ENCODE results near the gene MUC22. TPM values are rescaled to one million over a fixed set of nuclear protein-coding genes. Genes with fewer than 3 reads are reported as not detected.

MUC22 gene
- total RNA-seq, 3 donors from 2014 or later (not counting 1 experiment from before 2014, with no cell fraction given) = not detected

DNA sequence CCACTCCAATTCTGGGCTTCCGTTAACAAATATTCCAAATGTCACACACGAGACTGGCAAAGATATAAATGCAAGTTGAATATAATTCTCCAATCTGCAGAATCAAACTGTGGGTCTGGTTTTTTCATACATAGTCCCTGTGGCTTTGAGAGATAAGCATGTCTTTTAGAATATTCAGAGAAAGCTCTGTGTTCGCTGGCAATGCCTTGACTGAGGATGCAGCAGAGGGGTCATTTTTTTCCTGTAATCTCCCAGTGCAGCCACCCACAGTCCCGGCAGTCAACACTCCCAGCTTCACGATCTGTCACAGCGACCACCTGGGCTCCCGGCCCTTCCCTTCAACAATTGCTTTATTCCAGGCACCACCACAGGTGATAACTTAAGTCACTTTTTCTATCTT lies 30.5 kb downstream of the MUC22 start:
- H3K4me3 ChIP-seq (ENCODE audit: low read length) = no peak overlapping the region
- H3K4me1 ChIP-seq (ENCODE audit: control insufficient read depth, insufficient read depth, low read length) = no peaks in the 10 kb centered on the region
- no peaks in the 10 kb centered on the region for H3K36me3 ChIP-seq (ENCODE audit: control insufficient read depth, insufficient read depth, low read length)
- Mint-ChIP-seq H3K36me3 (no peaks in the 10 kb centered on the region), H3K27ac (no peak overlapping the region), H3K4me1 (peaks cover 0 to 7% of the 10 kb centered on the region in 2 donors), H3K4me3 (no peak overlapping the region), H3K9me3 (no peaks in the 10 kb centered on the region), H3K27me3 (ENCODE audit: low read depth in 2 of 2) (peaks cover 25 to 28% of the 10 kb centered on the region in 2 donors)
- peaks cover 3% of the 10 kb centered on the region for H3K27me3 ChIP-seq (ENCODE audit: control insufficient read depth, insufficient read depth, low read length)
- intact Hi-C loops (cut with micrococcal nuclease) = no loop called here
- no peaks in the 10 kb centered on the region for H3K9me3 ChIP-seq (ENCODE audit: control insufficient read depth, insufficient read depth, low read length)
- 73% methylated on average over 7 of the region's 7 CpGs for WGBS (ENCODE audit: insufficient coverage)
- no peak overlapping the region for H3K27ac ChIP-seq (ENCODE audit: low read length)
- ATAC-seq (no peak), DNase-seq (no peak)
- no peak for TF ChIP-seq CTCF (IDR thresholded peaks at IDR 0.05)

DNA sequence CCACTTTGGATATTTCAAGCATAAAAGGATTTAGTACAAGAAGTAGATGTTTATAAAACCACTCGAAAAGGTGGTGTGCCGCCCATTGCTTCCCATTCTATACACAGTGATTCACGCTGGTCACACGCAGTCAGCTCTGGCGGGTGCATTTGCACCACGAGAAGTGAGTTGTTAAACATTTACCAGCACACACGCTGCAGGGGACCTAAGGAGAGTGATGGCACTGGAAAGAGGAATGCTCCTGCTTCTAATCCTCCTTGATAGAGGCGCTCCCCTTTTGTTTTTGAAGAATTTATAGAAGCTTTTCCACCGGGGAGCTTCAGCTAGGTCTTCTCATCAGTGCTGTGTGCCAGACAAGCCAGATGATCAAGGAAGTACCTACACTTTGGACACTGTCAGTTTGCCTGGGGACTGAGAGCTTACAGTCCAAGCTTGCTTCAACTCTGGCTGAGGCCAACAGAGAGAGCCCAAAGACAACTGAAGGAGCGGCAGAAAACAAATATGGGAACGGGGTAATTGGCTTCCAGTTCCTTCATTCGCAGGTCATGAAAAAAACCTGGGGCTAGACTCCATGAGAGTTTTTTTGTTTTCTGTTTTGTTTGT lies 31.2 kb downstream of the MUC22 start:
- Mint-ChIP-seq H3K27me3 (ENCODE audit: low read depth in 2 of 2) (peaks cover 26 to 28% of the 10 kb centered on the region in 2 donors), H3K36me3 (no peaks in the 10 kb centered on the region), H3K4me1 (peaks cover 0 to 7% of the 10 kb centered on the region in 2 donors), H3K27ac (no peak overlapping the region), H3K4me3 (no peak overlapping the region), H3K9me3 (no peaks in the 10 kb centered on the region)
- ATAC-seq (no peak), DNase-seq (no peak)
- TF ChIP-seq CTCF (IDR thresholded peaks at IDR 0.05) = no peak
- peaks cover 3% of the 10 kb centered on the region for H3K27me3 ChIP-seq (ENCODE audit: control insufficient read depth, insufficient read depth, low read length)
- intact Hi-C loops (cut with micrococcal nuclease) = no loop called here
- WGBS (ENCODE audit: insufficient coverage) = 86% methylated on average over 11 of the region's 12 CpGs
- no peaks in the 10 kb centered on the region for H3K4me1 ChIP-seq (ENCODE audit: control insufficient read depth, insufficient read depth, low read length)
- H3K36me3 ChIP-seq (ENCODE audit: control insufficient read depth, insufficient read depth, low read length) = no peaks in the 10 kb centered on the region
- H3K27ac ChIP-seq (ENCODE audit: low read length) = no peak overlapping the region
- H3K9me3 ChIP-seq (ENCODE audit: control insufficient read depth, insufficient read depth, low read length) = no peaks in the 10 kb centered on the region
- H3K4me3 ChIP-seq (ENCODE audit: low read length) = no peak overlapping the region

GRCh38 chr6:31042806-31043205 lies 32.5 kb downstream of the MUC22 start:
- intact Hi-C loops (cut with micrococcal nuclease) = no loop called here
- Mint-ChIP-seq H3K27ac (no peak overlapping the region), H3K4me3 (no peak overlapping the region), H3K9me3 (no peaks in the 10 kb centered on the region), H3K27me3 (ENCODE audit: low read depth in 2 of 2) (peaks cover 30 to 38% of the 10 kb centered on the region in 2 donors), H3K36me3 (no peaks in the 10 kb centered on the region), H3K4me1 (peaks cover 0 to 7% of the 10 kb centered on the region in 2 donors)
- 24% methylated on average over 3 of the region's 4 CpGs for WGBS (ENCODE audit: insufficient coverage)
- Histone ChIP-seq H3K9me3 (ENCODE audit: control insufficient read depth, insufficient read depth, low read length) (no peaks in the 10 kb centered on the region), H3K27me3 (ENCODE audit: control insufficient read depth, insufficient read depth, low read length) (no peaks in the 10 kb centered on the region), H3K27ac (ENCODE audit: low read length) (no peak overlapping the region), H3K4me3 (ENCODE audit: low read length) (no peak overlapping the region), H3K36me3 (ENCODE audit: control insufficient read depth, insufficient read depth, low read length) (no peaks in the 10 kb centered on the region), H3K4me1 (ENCODE audit: control insufficient read depth, insufficient read depth, low read length) (no peaks in the 10 kb centered on the region)
- peak; percentile 14 for TF ChIP-seq CTCF (IDR thresholded peaks at IDR 0.05)
- peak in 1 of 2 donors; percentile 58 for DNase-seq
- no peak for ATAC-seq

DNA sequence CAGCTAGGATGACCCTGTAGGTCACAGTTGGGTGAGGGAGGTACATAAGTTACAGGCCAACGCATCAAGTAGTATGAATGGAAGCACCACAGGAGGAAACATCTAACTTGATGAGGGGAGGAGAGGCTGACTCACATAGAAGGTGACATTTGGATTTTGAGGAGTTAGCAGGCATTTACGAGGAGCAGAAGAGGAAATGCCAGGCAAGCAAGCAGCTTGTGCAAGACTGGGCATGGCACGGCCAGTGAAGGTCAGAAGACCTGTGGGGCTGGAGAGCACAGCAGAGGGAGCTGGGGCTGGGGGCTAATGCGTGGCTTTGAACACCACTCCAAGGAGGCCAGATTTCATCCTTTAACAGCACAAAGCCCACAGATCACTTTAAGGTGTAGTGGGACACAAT lies 37.8 kb downstream of the MUC22 start:
- H3K4me3 ChIP-seq (ENCODE audit: low read length) = no peak overlapping the region
- DNase-seq (no peak), ATAC-seq (no peak)
- Mint-ChIP-seq H3K4me1 (peaks cover 0 to 3% of the 10 kb centered on the region in 2 donors), H3K27ac (no peak overlapping the region), H3K4me3 (no peak overlapping the region), H3K36me3 (no peaks in the 10 kb centered on the region), H3K27me3 (ENCODE audit: low read depth in 2 of 2) (peaks cover 43 to 60% of the 10 kb centered on the region in 2 donors), H3K9me3 (no peaks in the 10 kb centered on the region)
- WGBS (ENCODE audit: insufficient coverage) = 72% methylated on average over 4 of the region's 4 CpGs
- no peaks in the 10 kb centered on the region for H3K36me3 ChIP-seq (ENCODE audit: control insufficient read depth, insufficient read depth, low read length)
- no peak overlapping the region for H3K27ac ChIP-seq (ENCODE audit: low read length)
- intact Hi-C loops (cut with micrococcal nuclease) = no loop called here
- H3K9me3 ChIP-seq (ENCODE audit: control insufficient read depth, insufficient read depth, low read length) = no peaks in the 10 kb centered on the region
- TF ChIP-seq CTCF (IDR thresholded peaks at IDR 0.05) = no peak
- no peaks in the 10 kb centered on the region for H3K27me3 ChIP-seq (ENCODE audit: control insufficient read depth, insufficient read depth, low read length)
- H3K4me1 ChIP-seq (ENCODE audit: control insufficient read depth, insufficient read depth, low read length) = no peaks in the 10 kb centered on the region

All from natural killer cell (primary cell).